Measurements from ENCODE around the gene LYL1. TPM values are rescaled to one million over a fixed set of nuclear protein-coding genes. Genes with fewer than 3 reads are reported as not detected.

Gene LYL1
- total RNA-seq, 2 experiments from 2014 or later = 66.8 to 72.5 TPM

DNA sequence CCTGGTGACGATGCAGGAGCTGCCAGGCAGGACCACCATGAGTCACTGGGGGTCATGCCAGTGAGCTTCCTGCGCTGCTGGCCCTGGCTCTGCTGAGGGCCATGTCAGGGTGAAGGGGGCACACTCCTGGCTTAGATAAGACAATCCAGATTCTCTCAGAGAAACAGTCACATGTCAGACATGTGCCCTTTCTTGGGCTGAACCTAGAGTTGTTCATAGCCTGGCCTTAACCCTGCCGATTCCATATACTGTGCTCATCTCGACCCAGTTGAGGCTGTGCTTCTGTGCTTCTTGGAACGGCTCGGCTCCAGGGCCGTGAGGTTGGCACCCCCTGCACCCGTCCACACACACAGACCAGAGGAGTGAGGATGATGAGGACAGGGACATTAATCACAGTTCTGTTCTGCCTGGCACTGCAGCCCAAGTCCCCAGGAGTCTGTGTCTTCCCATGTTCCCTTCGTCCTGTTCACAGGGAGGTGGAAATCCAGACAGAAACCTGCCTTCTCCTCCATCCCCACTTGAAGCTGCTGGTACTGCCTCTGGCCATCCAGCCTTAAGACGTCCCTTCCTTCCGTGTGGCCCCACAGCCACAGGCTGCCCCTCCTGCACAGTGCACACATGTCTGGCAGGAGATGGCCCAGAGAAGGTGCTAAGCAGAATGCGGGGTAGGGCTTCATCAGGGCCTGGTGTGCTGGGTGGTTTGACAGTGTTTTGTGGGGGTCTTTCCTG is 50.0 kb downstream of the LYL1 start:
- DNase-seq (ENCODE audit: low spot score) = no peak
- no peak overlapping the region for H3K4me2 ChIP-seq (ENCODE audit: low read length)
- no peak overlapping the region for H2AFZ ChIP-seq (ENCODE audit: low read length)
- intact Hi-C loops (cut with micrococcal nuclease; ENCODE audit: unreplicated experiment) = no loop called here
- H4K20me1 ChIP-seq (ENCODE audit: insufficient read depth, low read length) = no peaks in the 10 kb centered on the region
- ChIA-PET POLR2A (interaction anchor here (0.6 kb wide), 1 partner anchor 129 kb away, joined by 4 read pairs; no protein-coding TSS in a partner anchor), CTCF (ENCODE audit: unreplicated experiment) (no interaction called here)
- H3K9me3 ChIP-seq (ENCODE audit: low read length) = no peaks in the 10 kb centered on the region
- H3K9me2 ChIP-seq (ENCODE audit: insufficient read depth, low read length) = no peaks in the 10 kb centered on the region
- BruUV-seq (replicated peaks) = no TSS peak
- H3K4me3 ChIP-seq (ENCODE audit: low read depth, low read length, poor library complexity, severe bottlenecking) = no peak overlapping the region
- no peaks in the 10 kb centered on the region for H3K4me1 ChIP-seq (ENCODE audit: insufficient read depth, low read length, poor library complexity, severe bottlenecking)
- H3K79me2 ChIP-seq (ENCODE audit: insufficient read depth, low read depth, low read length) = no peaks in the 10 kb centered on the region
- no peak for TF ChIP-seq EZH2phosphoT487 (IDR thresholded peaks at IDR 0.05; ENCODE audit: borderline replicate concordance, low read depth, low read length)
- TF ChIP-seq, protein P1, sequence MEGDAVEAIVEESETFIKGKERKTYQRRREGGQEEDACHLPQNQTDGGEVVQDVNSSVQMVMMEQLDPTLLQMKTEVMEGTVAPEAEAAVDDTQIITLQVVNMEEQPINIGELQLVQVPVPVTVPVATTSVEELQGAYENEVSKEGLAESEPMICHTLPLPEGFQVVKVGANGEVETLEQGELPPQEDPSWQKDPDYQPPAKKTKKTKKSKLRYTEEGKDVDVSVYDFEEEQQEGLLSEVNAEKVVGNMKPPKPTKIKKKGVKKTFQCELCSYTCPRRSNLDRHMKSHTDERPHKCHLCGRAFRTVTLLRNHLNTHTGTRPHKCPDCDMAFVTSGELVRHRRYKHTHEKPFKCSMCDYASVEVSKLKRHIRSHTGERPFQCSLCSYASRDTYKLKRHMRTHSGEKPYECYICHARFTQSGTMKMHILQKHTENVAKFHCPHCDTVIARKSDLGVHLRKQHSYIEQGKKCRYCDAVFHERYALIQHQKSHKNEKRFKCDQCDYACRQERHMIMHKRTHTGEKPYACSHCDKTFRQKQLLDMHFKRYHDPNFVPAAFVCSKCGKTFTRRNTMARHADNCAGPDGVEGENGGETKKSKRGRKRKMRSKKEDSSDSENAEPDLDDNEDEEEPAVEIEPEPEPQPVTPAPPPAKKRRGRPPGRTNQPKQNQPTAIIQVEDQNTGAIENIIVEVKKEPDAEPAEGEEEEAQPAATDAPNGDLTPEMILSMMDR (conservative IDR thresholded peaks at IDR 0.05; ENCODE audit: low read length) = no peak
- no peaks in the 10 kb centered on the region for H3K36me3 ChIP-seq (ENCODE audit: insufficient read depth, low read length)
- no peak overlapping the region for H3K27ac ChIP-seq (ENCODE audit: low read depth, low read length, poor library complexity, severe bottlenecking)

DNA sequence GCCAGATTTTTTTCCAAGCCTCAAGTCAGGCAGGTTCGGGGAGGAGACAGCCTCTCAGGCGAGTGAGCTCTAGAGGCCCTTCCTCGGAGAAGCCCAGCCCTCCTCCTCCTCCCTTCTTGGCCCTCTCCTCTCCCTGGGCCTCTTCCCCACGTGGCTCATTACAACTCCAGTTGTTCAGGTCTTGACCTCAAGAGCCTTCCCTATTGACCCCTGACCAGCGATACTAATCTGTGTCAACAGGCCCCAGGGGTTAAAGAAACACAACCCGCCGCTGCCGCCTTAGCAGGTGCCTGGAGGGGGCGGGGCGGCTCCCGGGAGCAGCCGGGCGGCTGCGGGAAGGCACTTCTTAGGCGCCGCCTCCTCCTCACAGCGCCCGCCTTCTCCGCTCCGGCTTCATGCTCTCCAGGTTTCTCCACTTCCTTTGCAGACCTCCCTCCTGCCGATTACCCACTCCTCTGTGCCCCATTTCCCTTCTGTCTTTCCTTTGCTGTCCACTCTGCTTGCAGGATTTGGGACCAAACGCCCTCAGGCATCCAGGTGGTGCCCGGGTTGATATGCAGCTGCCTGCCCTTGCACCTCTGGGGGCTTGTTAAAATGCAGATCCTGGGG is 51.0 kb downstream of the LYL1 start:
- Histone ChIP-seq H3K4me3 (ENCODE audit: low read depth, low read length, poor library complexity, severe bottlenecking) (no peak overlapping the region), H3K9me2 (ENCODE audit: insufficient read depth, low read length) (no peaks in the 10 kb centered on the region), H3K4me1 (ENCODE audit: insufficient read depth, low read length, poor library complexity, severe bottlenecking) (no peaks in the 10 kb centered on the region), H3K36me3 (ENCODE audit: insufficient read depth, low read length) (no peaks in the 10 kb centered on the region), H3K9me3 (ENCODE audit: low read length) (no peaks in the 10 kb centered on the region), H4K20me1 (ENCODE audit: insufficient read depth, low read length) (no peaks in the 10 kb centered on the region), H2AFZ (ENCODE audit: low read length) (no peak overlapping the region), H3K27ac (ENCODE audit: low read depth, low read length, poor library complexity, severe bottlenecking) (no peak overlapping the region), H3K79me2 (ENCODE audit: insufficient read depth, low read depth, low read length) (no peaks in the 10 kb centered on the region), H3K4me2 (ENCODE audit: low read length) (no peak overlapping the region)
- intact Hi-C loops (cut with micrococcal nuclease; ENCODE audit: unreplicated experiment) = no loop called here
- CTCF ChIA-PET (ENCODE audit: unreplicated experiment) = no interaction called here
- no TSS peak for BruUV-seq (replicated peaks)
- DNase-seq (ENCODE audit: low spot score) = no peak
- TF ChIP-seq EZH2phosphoT487 (IDR thresholded peaks at IDR 0.05; ENCODE audit: borderline replicate concordance, low read depth, low read length) = no peak
- TF ChIP-seq, protein P1 (conservative IDR thresholded peaks at IDR 0.05; ENCODE audit: low read length) = no peak
- POLR2A ChIA-PET = no interaction called here

DNA sequence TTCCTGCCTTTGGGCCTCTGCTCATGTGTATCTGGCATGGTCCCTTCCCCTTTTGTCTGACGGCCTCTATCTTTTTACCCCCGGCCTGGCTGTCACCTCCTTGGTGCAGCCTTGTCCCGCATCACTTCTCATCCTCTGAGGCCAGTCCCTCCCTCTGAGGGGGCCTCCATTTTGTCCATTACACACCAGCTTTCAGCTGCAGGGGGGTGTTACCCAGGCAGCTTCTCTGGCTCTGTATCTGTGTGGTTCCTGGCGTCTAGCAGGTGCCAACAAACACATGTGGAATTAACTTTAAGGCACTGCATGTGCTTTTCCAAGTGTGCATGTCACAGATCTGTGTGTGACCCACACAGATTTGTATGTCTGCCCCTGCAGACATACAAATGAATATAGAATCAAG is 52.4 kb downstream of the LYL1 start:
- TF ChIP-seq EZH2phosphoT487 (IDR thresholded peaks at IDR 0.05; ENCODE audit: borderline replicate concordance, low read depth, low read length) = no peak
- TF ChIP-seq, protein P1 (conservative IDR thresholded peaks at IDR 0.05; ENCODE audit: low read length) = no peak
- Histone ChIP-seq H3K27ac (ENCODE audit: low read depth, low read length, poor library complexity, severe bottlenecking) (no peak overlapping the region), H3K36me3 (ENCODE audit: insufficient read depth, low read length) (no peaks in the 10 kb centered on the region), H3K4me3 (ENCODE audit: low read depth, low read length, poor library complexity, severe bottlenecking) (no peak overlapping the region), H3K4me2 (ENCODE audit: low read length) (no peak overlapping the region), H4K20me1 (ENCODE audit: insufficient read depth, low read length) (no peaks in the 10 kb centered on the region), H3K9me2 (ENCODE audit: insufficient read depth, low read length) (no peaks in the 10 kb centered on the region), H3K9me3 (ENCODE audit: low read length) (no peaks in the 10 kb centered on the region), H3K79me2 (ENCODE audit: insufficient read depth, low read depth, low read length) (no peaks in the 10 kb centered on the region), H3K4me1 (ENCODE audit: insufficient read depth, low read length, poor library complexity, severe bottlenecking) (no peaks in the 10 kb centered on the region), H2AFZ (ENCODE audit: low read length) (no peak overlapping the region)
- BruUV-seq (replicated peaks) = no TSS peak
- intact Hi-C loops (cut with micrococcal nuclease; ENCODE audit: unreplicated experiment) = no loop called here
- CTCF ChIA-PET (ENCODE audit: unreplicated experiment) = no interaction called here
- DNase-seq (ENCODE audit: low spot score) = no peak
- POLR2A ChIA-PET = no interaction called here
